T-helper 2 cell (primary cell): ENCODE data around the gene DTX3.
"Not testable (repeated sequence)": the region's sequence is repeated elsewhere in the genome, so short reads cannot be mapped to it uniquely, and the experiment has no call there.

Experiments
- DNase-seq, 5 experiments: peaks; one replicate each; pipeline versions ENCODE4 v3.0.0 to v3.0.0-alpha.2; 2012 to 2022

DTX3 gene

GRCh38 chr12:57632958-57633840, 28.6 kb downstream of the DTX3 start, which contains the start of gene B4GALNT1:
Gene B4GALNT1 (minus strand): TSS chr12:57633201. CDS start chr12:57632132, 1,069 bp downstream.
- DNase-seq = peak; percentile 38 to 67 (median 40)

- not testable (repeated sequence) for DNase-seq
Observed at GRCh38 chr12:57636731-57637130, 32.1 kb downstream of the DTX3 start.

- DNase-seq = no peak
Observed at GRCh38 chr12:57637364-57637763, 32.7 kb downstream of the DTX3 start.

GRCh38 chr12:57638096-57638495, 33.5 kb downstream of the DTX3 start:
- no peak for DNase-seq

- DNase-seq = no peak
Observed at GRCh38 chr12:57640175-57641042, 35.8 kb downstream of the DTX3 start.

GRCh38 chr12:57641699-57642442, 37.2 kb downstream of the DTX3 start:
- DNase-seq = no peak

GRCh38 chr12:57645990-57646658, 41.5 kb downstream of the DTX3 start:
- DNase-seq = peak in 1 of 5 experiments; percentile 45

- DNase-seq = not testable (repeated sequence)
Observed at GRCh38 chr12:57646659-57647049, 42.0 kb downstream of the DTX3 start.

- no peak for DNase-seq
Observed at GRCh38 chr12:57654042-57654441, 49.4 kb downstream of the DTX3 start.

GRCh38 chr12:57655541-57656240, 51.1 kb downstream of the DTX3 start:
- no peak for DNase-seq

- DNase-seq = not testable (repeated sequence)
Observed at GRCh38 chr12:57656408-57656807, 51.8 kb downstream of the DTX3 start.

- no peak for DNase-seq
Observed at GRCh38 chr12:57657744-57658143, 53.1 kb downstream of the DTX3 start.

GRCh38 chr12:57658890-57659289, 54.3 kb downstream of the DTX3 start:
- DNase-seq = no peak
